ENCODE results near the gene ODAD4. TPM values are rescaled to one million over a fixed set of nuclear protein-coding genes. Genes with fewer than 3 reads are reported as not detected.
A peak's percentile ranks its signal among the peaks of the same experiment; 100 is the strongest.

The ODAD4 gene
- total RNA-seq, 1 donor from 2014 or later, result 0.98 TPM

DNA sequence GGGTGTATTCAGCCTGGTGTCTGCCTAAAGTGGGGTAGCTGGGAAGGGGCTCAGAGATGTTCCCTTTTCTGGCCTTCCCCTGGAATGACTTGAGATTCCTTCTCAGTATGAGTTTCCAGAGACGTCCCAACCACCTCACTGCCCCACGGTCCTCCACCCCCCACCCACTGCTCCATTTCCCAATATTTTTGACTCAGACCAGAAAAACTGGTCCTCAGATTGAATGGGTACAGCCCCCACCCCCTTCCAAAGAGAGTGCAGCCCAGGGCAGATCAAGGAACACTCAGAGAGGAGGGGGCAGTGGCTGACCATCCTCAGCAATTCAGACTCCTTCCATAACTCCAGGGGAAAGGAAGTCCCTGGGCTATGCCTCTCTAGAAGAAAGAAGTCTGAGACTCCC is 14.9 kb upstream of the ODAD4 start:
- Mint-ChIP-seq H3K4me1 (ENCODE audit: low read depth, unreplicated experiment) (peaks cover 51% of the 10 kb centered on the region), H3K4me3 (ENCODE audit: unreplicated experiment) (peak overlapping the region; percentile 90), H3K27ac (ENCODE audit: unreplicated experiment) (peak overlapping the region; percentile 41), H3K27me3 (ENCODE audit: low read depth, unreplicated experiment) (no peaks in the 10 kb centered on the region), H3K36me3 (ENCODE audit: low read depth, unreplicated experiment) (peaks cover 23% of the 10 kb centered on the region), H3K9me3 (ENCODE audit: unreplicated experiment) (no peaks in the 10 kb centered on the region)
- Histone ChIP-seq H3K9ac (ENCODE audit: low read length) (no peak overlapping the region), H2AFZ (ENCODE audit: low read depth, low read length) (no peak overlapping the region), H3K79me2 (ENCODE audit: insufficient read depth, low read length) (peaks cover 70% of the 10 kb centered on the region), H3K36me3 (ENCODE audit: insufficient read depth, low read length) (peaks cover 20% of the 10 kb centered on the region), H3K4me2 (ENCODE audit: low read length) (peak overlapping the region; percentile 98), H3K4me3 (ENCODE audit: insufficient read depth, low read depth, low read length) (no peak overlapping the region), H4K20me1 (ENCODE audit: insufficient read depth, low read length) (peaks cover 75% of the 10 kb centered on the region), H3K9me3 (ENCODE audit: insufficient read depth, low read depth, low read length) (no peaks in the 10 kb centered on the region), H3K4me1 (ENCODE audit: insufficient read depth, low read length) (peaks cover 58% of the 10 kb centered on the region), H3K27me3 (ENCODE audit: insufficient read depth, low read length) (no peaks in the 10 kb centered on the region), H3K27ac (ENCODE audit: low read depth, low read length) (no peak overlapping the region)
- TF ChIP-seq, protein P1, sequence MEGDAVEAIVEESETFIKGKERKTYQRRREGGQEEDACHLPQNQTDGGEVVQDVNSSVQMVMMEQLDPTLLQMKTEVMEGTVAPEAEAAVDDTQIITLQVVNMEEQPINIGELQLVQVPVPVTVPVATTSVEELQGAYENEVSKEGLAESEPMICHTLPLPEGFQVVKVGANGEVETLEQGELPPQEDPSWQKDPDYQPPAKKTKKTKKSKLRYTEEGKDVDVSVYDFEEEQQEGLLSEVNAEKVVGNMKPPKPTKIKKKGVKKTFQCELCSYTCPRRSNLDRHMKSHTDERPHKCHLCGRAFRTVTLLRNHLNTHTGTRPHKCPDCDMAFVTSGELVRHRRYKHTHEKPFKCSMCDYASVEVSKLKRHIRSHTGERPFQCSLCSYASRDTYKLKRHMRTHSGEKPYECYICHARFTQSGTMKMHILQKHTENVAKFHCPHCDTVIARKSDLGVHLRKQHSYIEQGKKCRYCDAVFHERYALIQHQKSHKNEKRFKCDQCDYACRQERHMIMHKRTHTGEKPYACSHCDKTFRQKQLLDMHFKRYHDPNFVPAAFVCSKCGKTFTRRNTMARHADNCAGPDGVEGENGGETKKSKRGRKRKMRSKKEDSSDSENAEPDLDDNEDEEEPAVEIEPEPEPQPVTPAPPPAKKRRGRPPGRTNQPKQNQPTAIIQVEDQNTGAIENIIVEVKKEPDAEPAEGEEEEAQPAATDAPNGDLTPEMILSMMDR (IDR thresholded peaks at IDR 0.05; ENCODE audit: insufficient read depth, low read depth, low read length), result no peak
- no peak for TF ChIP-seq EZH2 (IDR thresholded peaks at IDR 0.05; ENCODE audit: insufficient read depth, low read length)
- no peak for DNase-seq (ENCODE audit: low read depth)
- FAIRE-seq, result no peak

DNA sequence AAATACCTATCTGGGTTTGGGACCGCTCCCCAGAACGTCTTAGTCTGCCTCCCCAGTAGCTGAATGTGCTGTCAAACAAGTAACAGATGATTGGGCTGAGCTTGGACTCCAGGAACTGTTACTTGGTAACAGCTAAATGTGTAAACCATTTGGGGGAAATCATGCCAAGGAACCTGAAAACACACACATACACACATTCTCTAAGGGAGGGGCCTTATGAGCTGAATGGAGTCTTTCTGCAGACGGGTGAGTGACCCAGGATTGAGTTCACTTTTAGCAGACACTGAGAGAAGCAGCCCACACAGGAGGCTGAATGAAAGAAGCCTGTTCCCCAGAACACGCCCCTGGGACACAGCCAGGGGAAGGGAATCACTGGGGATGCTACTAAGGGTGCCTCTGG is 13.2 kb upstream of the ODAD4 start:
- H3K9ac ChIP-seq (ENCODE audit: low read length), result peak overlapping the region; percentile 95
- Mint-ChIP-seq H3K4me3 (ENCODE audit: unreplicated experiment) (peak overlapping the region; percentile 90), H3K4me1 (ENCODE audit: low read depth, unreplicated experiment) (peaks cover 42% of the 10 kb centered on the region), H3K36me3 (ENCODE audit: low read depth, unreplicated experiment) (peaks cover 15% of the 10 kb centered on the region), H3K9me3 (ENCODE audit: unreplicated experiment) (no peaks in the 10 kb centered on the region), H3K27me3 (ENCODE audit: low read depth, unreplicated experiment) (no peaks in the 10 kb centered on the region), H3K27ac (ENCODE audit: unreplicated experiment) (peak overlapping the region; percentile 70)
- H3K79me2 ChIP-seq (ENCODE audit: insufficient read depth, low read length), result peaks cover 66% of the 10 kb centered on the region
- no peaks in the 10 kb centered on the region for H3K27me3 ChIP-seq (ENCODE audit: insufficient read depth, low read length)
- H3K4me1 ChIP-seq (ENCODE audit: insufficient read depth, low read length), result peaks cover 47% of the 10 kb centered on the region
- TF ChIP-seq, protein P1 (IDR thresholded peaks at IDR 0.05; ENCODE audit: insufficient read depth, low read depth, low read length), result no peak
- no peak for TF ChIP-seq EZH2 (IDR thresholded peaks at IDR 0.05; ENCODE audit: insufficient read depth, low read length)
- H3K4me3 ChIP-seq (ENCODE audit: insufficient read depth, low read depth, low read length), result peak overlapping the region; percentile 90
- FAIRE-seq (no peak), DNase-seq (ENCODE audit: low read depth) (peak; percentile 72)
- H2AFZ ChIP-seq (ENCODE audit: low read depth, low read length), result no peak overlapping the region
- H3K9me3 ChIP-seq (ENCODE audit: insufficient read depth, low read depth, low read length), result no peaks in the 10 kb centered on the region
- H4K20me1 ChIP-seq (ENCODE audit: insufficient read depth, low read length), result peaks cover 64% of the 10 kb centered on the region
- H3K36me3 ChIP-seq (ENCODE audit: insufficient read depth, low read length), result peaks cover 12% of the 10 kb centered on the region
- no peak overlapping the region for H3K27ac ChIP-seq (ENCODE audit: low read depth, low read length)
- peak overlapping the region; percentile 98 for H3K4me2 ChIP-seq (ENCODE audit: low read length)

DNA sequence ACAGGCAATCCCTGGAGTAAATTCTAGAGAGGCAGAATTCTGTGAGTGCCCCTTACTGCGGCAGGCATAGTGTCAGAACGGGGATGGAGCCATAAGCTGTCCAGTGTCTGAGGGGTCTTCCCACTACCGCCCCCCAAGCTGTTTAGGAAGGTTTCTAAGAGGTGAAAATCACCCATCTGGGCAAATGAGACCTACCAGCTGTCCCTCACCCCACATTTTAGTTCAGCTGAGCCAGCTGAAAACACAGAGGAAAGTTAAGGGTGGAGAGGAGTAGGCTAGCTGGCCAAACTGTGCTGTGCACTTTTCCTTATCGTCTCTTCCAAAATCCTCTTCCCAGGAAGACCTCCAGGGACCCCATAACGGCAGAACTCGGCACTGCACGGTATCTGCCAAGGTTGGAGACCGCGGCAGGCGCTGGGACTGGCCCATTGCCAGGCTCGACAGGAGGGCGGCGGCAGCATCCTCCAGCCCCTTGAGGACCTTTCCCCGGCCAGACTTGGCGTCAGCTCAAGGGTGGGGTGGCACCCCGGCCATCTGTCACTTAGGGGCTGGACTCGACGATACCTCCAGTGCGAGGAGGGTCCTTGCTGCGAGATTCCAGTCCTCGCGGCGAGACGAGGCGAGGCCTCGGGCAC is 12.6 kb upstream of the ODAD4 start:
- Mint-ChIP-seq H3K27me3 (ENCODE audit: low read depth, unreplicated experiment) (no peaks in the 10 kb centered on the region), H3K4me1 (ENCODE audit: low read depth, unreplicated experiment) (peaks cover 37% of the 10 kb centered on the region), H3K4me3 (ENCODE audit: unreplicated experiment) (peak overlapping the region; percentile 90), H3K27ac (ENCODE audit: unreplicated experiment) (peak overlapping the region; percentile 70), H3K9me3 (ENCODE audit: unreplicated experiment) (no peaks in the 10 kb centered on the region), H3K36me3 (ENCODE audit: low read depth, unreplicated experiment) (peaks cover 10% of the 10 kb centered on the region)
- Histone ChIP-seq H3K9me3 (ENCODE audit: insufficient read depth, low read depth, low read length) (no peaks in the 10 kb centered on the region), H3K4me1 (ENCODE audit: insufficient read depth, low read length) (peaks cover 47% of the 10 kb centered on the region), H3K9ac (ENCODE audit: low read length) (peak overlapping the region; percentile 95), H3K4me3 (ENCODE audit: insufficient read depth, low read depth, low read length) (peak overlapping the region; percentile 90), H3K79me2 (ENCODE audit: insufficient read depth, low read length) (peaks cover 60% of the 10 kb centered on the region), H2AFZ (ENCODE audit: low read depth, low read length) (peak overlapping the region; percentile 55), H3K27ac (ENCODE audit: low read depth, low read length) (peak overlapping the region; percentile 85), H3K4me2 (ENCODE audit: low read length) (peak overlapping the region; percentile 98), H3K36me3 (ENCODE audit: insufficient read depth, low read length) (peaks cover 6% of the 10 kb centered on the region), H4K20me1 (ENCODE audit: insufficient read depth, low read length) (peaks cover 58% of the 10 kb centered on the region), H3K27me3 (ENCODE audit: insufficient read depth, low read length) (no peaks in the 10 kb centered on the region)
- TF ChIP-seq EZH2 (IDR thresholded peaks at IDR 0.05; ENCODE audit: insufficient read depth, low read length), result no peak
- TF ChIP-seq, protein P1 (IDR thresholded peaks at IDR 0.05; ENCODE audit: insufficient read depth, low read depth, low read length), result no peak
- no peak for DNase-seq (ENCODE audit: low read depth)
- FAIRE-seq, result no peak
